Cardiac muscle cell (in vitro differentiated cells and primary cell): ENCODE data around the gene CD200R1L. TPM values are rescaled to one million over a fixed set of nuclear protein-coding genes. Genes with fewer than 3 reads are reported as not detected.

Experiments
- DNase-seq, 2 donors: peaks; one replicate each; pipeline versions ENCODE4 v3.0.0 to v3.0.0-alpha.2; 2010 to 2017; ENCODE audit warnings: low read depth in 1 of 2, low spot score in 1 of 2
- H3K27ac ChIP-seq: fragments of 200-600 bp; sonication (generic); 2 replicates; pipeline ENCODE4 v1.5.1; 2016
- H3K27me3 ChIP-seq: fragments of 200-600 bp; sonication (generic); 2 replicates; pipeline ENCODE4 v1.6.0; 2016; ENCODE audit warnings: control low read depth
- H3K36me3 ChIP-seq: fragments of 200-600 bp; sonication (generic); 2 replicates; pipeline ENCODE4 v1.5.1; 2016; ENCODE audit warnings: control low read depth
- H3K4me1 ChIP-seq: fragments of 200-600 bp; sonication (generic); 2 replicates; pipeline ENCODE4 v1.8.1; 2017; ENCODE audit warnings: low read depth, mild to moderate bottlenecking, mixed run types
- H3K4me3 ChIP-seq: fragments of 200-600 bp; sonication (generic); 2 replicates; pipeline ENCODE4 v1.5.1; 2016; ENCODE audit warnings: mild to moderate bottlenecking
- H3K9me3 ChIP-seq: fragments of 200-600 bp; sonication (generic); 2 replicates; pipeline ENCODE4 v1.5.1; 2017; ENCODE audit warnings: low read depth, mild to moderate bottlenecking, control low read depth
- polyA plus RNA-seq: library from polyadenylated mRNA; unstranded; fragments of >200 nt; fragmentation: Nextera tagmentation; extraction: Ambion mirVana; gene quantifications from 2 replicates; pipeline ENCODE4 v1.2.1, GENCODE V29; 2016
- total RNA-seq: library from RNA; depleted of rRNA; stranded (reverse); fragments of >200 nt; gene quantifications from 2 replicates; pipeline ENCODE4 v1.2.3, GENCODE V29; 2016
- TF ChIP-seq, protein P1 (sequence below): IDR thresholded peaks from 2 replicates; pipeline ENCODE4 v1.5.1; 2012; ENCODE audit warnings: low read depth, mild to moderate bottlenecking, low read length

CD200R1L gene
- total and polyA plus RNA-seq, 2 experiments from 2014 or later: not detected

DNA sequence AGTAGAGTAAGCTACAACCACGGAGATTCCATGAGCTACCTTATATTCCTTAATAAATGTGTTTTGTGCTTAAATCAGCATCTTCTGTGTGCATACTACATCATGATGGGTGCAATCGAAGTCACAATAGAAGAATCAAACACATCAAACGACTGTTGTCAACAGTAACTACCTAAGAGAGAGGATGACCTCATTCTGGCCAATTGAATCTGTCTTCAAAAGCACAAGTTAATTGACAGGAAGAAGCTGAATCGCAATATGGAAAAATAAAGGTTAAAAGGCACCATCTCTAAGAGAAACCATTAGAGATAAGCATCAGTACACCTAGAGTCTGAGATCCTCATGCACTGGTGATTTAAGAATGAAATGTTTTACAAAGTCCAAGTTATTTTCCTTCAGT is 39.0 kb downstream of the CD200R1L start:
- no peaks in the 10 kb centered on the region for H3K27me3 ChIP-seq
- TF ChIP-seq, protein P1, sequence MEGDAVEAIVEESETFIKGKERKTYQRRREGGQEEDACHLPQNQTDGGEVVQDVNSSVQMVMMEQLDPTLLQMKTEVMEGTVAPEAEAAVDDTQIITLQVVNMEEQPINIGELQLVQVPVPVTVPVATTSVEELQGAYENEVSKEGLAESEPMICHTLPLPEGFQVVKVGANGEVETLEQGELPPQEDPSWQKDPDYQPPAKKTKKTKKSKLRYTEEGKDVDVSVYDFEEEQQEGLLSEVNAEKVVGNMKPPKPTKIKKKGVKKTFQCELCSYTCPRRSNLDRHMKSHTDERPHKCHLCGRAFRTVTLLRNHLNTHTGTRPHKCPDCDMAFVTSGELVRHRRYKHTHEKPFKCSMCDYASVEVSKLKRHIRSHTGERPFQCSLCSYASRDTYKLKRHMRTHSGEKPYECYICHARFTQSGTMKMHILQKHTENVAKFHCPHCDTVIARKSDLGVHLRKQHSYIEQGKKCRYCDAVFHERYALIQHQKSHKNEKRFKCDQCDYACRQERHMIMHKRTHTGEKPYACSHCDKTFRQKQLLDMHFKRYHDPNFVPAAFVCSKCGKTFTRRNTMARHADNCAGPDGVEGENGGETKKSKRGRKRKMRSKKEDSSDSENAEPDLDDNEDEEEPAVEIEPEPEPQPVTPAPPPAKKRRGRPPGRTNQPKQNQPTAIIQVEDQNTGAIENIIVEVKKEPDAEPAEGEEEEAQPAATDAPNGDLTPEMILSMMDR: no peak

DNA sequence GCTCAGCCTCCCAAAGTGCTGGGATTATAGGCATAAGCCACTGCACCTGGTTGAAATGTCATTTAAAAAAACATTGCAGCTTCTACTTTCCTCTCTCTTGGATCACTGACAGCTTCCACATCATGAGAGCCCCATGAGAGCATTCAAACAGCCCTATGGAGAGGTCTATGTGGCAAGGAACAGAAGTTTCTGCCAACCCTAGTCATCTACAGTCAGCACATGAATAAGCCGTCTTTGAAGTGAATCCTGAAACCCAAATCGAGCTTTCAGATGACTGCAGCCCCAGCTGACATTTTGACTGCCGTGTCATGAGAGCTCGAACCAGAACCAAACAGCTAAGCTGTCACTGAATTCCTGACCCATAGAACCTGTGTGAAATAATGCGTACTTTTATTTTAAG is 39.8 kb downstream of the CD200R1L start:
- H3K36me3 ChIP-seq: no peaks in the 10 kb centered on the region
- H3K27me3 ChIP-seq: no peaks in the 10 kb centered on the region
- H3K4me1 ChIP-seq: peaks cover 3% of the 10 kb centered on the region
- DNase-seq: no peak
- TF ChIP-seq, protein P1: no peak
- no peaks in the 10 kb centered on the region for H3K9me3 ChIP-seq
- no peak overlapping the region for H3K27ac ChIP-seq
- no peak overlapping the region for H3K4me3 ChIP-seq

More for the DNA sequence above, 39.0 kb downstream of the CD200R1L start:
- no peaks in the 10 kb centered on the region for H3K36me3 ChIP-seq
- DNase-seq: no peak
- no peak overlapping the region for H3K27ac ChIP-seq
- H3K9me3 ChIP-seq: no peaks in the 10 kb centered on the region
- peaks cover 3% of the 10 kb centered on the region for H3K4me1 ChIP-seq
- H3K4me3 ChIP-seq: no peak overlapping the region

DNA sequence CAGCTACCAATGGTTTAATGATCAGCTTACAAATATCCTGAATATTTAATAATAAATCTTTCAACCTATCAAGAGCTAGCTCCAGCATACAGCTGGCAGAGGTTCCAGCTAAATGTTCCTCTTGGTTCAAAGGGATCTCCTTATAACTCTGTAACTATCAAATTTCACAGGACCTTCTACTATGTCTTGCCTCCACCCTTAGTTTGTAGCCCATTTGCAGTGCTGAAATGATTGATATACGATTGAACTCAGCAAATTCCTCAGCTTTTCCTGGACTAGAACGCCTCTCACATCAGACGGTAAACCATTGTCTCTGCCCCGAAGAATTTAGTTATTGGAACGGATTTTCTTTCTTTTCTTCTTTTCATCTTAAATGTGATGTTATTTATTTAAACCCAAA is 41.5 kb downstream of the CD200R1L start:
- H3K36me3 ChIP-seq: no peaks in the 10 kb centered on the region
- no peaks in the 10 kb centered on the region for H3K9me3 ChIP-seq
- H3K4me1 ChIP-seq: no peaks in the 10 kb centered on the region
- TF ChIP-seq, protein P1: no peak
- DNase-seq: no peak
- H3K27ac ChIP-seq: no peak overlapping the region
- no peaks in the 10 kb centered on the region for H3K27me3 ChIP-seq
- no peak overlapping the region for H3K4me3 ChIP-seq

DNA sequence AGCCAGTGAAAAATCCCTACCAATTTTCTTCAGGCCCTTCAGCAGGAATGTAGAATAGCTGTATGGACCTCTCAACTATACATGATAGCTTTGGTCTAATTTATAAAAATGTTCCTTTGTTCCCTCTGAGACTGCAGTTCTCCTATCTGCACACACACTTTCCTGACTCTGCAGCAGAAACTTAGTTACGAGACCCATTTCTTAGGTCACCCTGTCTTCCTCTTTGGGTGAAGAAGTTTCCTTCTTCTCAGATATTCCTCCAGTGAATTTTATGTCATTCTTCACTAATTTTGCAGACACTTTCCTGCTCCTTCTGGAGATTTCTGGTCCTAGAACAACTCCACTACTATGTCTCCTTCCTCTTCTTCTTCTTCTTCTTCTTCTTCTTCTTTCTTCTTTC is 42.6 kb downstream of the CD200R1L start:
- TF ChIP-seq, protein P1: no peak
- Histone ChIP-seq H3K4me1 (no peaks in the 10 kb centered on the region), H3K9me3 (no peaks in the 10 kb centered on the region), H3K36me3 (no peaks in the 10 kb centered on the region), H3K27me3 (no peaks in the 10 kb centered on the region), H3K4me3 (no peak overlapping the region), H3K27ac (no peak overlapping the region)
- no peak for DNase-seq

DNA sequence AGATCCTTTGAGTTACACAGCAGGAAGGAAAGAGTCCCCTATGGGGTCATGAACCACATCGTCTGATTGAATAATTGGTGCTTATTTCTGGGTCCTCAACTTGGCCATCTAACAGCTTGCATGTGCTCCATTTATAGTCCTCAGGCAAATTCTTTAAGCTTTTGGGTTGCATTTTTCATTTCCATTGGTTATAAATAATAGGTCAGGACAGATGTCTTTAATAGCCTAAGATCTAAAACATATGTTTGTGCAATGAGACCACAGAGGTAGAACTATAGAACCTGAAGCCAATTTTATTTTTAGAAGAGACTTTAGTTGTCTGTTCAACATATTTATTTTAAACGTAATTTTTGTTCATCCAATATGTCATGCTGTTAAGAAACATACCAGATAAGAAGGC is 43.2 kb downstream of the CD200R1L start:
- Histone ChIP-seq H3K4me3 (no peak overlapping the region), H3K27ac (no peak overlapping the region), H3K4me1 (no peaks in the 10 kb centered on the region), H3K27me3 (no peaks in the 10 kb centered on the region), H3K36me3 (no peaks in the 10 kb centered on the region), H3K9me3 (no peaks in the 10 kb centered on the region)
- DNase-seq: no peak
- TF ChIP-seq, protein P1: no peak

DNA sequence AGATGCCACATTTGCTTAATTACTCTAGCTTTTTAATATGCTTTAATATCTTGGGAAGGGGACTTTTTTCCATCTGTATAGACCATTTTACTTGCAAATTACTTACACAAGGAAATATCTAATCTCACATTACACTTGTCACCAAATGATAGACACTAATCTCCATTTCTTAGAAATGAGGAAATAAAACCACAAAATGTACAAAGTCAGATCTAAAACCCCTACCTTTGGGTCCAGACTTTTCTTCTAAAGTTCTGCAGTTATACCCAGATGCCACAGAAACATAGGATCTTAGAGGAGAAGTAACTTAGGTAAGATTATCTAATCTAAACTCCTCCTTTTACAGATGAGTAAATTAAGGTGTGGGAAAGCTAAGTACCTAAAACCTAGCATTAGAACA is 44.3 kb downstream of the CD200R1L start:
- no peaks in the 10 kb centered on the region for H3K36me3 ChIP-seq
- TF ChIP-seq, protein P1: no peak
- H3K27ac ChIP-seq: no peak overlapping the region
- no peak overlapping the region for H3K4me3 ChIP-seq
- H3K9me3 ChIP-seq: no peaks in the 10 kb centered on the region
- DNase-seq: no peak
- H3K27me3 ChIP-seq: no peaks in the 10 kb centered on the region
- H3K4me1 ChIP-seq: no peaks in the 10 kb centered on the region
